HG03175 (cell line): Measurements from ENCODE around the gene ADORA2B.
"Not testable (repeated sequence)": the region's sequence is repeated elsewhere in the genome, so short reads cannot be mapped to it uniquely, and the experiment has no call there.

Experiments used
- ATAC-seq: cut with Tn5 transposase; IDR thresholded peaks from one replicate; pipeline ENCODE4 v1.9.1; 2021; ENCODE audit warnings: mild to moderate bottlenecking, moderate library complexity; ENCODE audit not compliant: unreplicated experiment

ADORA2B gene

GRCh38 chr17:15979013-15979412 lies 34.1 kb downstream of the ADORA2B start:
- not testable (repeated sequence) for ATAC-seq

GRCh38 chr17:15981208-15981607 lies 36.3 kb downstream of the ADORA2B start:
- ATAC-seq: peak; percentile 93

GRCh38 chr17:15981646-15982580 lies 37.0 kb downstream of the ADORA2B start:
- ATAC-seq: no peak

GRCh38 chr17:15996322-15996721 lies 51.4 kb downstream of the ADORA2B start:
- no peak for ATAC-seq

- no peak for ATAC-seq
Measured at GRCh38 chr17:15998031-15998562, 53.2 kb downstream of the ADORA2B start.

- peak; percentile 91 for ATAC-seq
Measured at GRCh38 chr17:15999141-15999973, 54.4 kb downstream of the ADORA2B start, which contains the start of the genes TTC19 and ZSWIM7. Gene TTC19, plus strand, starts transcription at chr17:15999824. Its CDS starts 25 bp downstream, at chr17:15999849. Gene ZSWIM7, minus strand, starts transcription at chr17:15999704. Its CDS starts 110 bp downstream, at chr17:15999594.

GRCh38 chr17:15999974-16000827 lies 55.3 kb downstream of the ADORA2B start:
- ATAC-seq: peak; percentile 32

GRCh38 chr17:16001226-16001897 lies 56.4 kb downstream of the ADORA2B start:
- no peak for ATAC-seq

GRCh38 chr17:16002708-16003260 lies 57.9 kb downstream of the ADORA2B start:
- ATAC-seq: no peak

GRCh38 chr17:16003841-16004240 lies 58.9 kb downstream of the ADORA2B start:
- ATAC-seq: no peak

- ATAC-seq: no peak
Measured at GRCh38 chr17:16005636-16006035, 60.7 kb downstream of the ADORA2B start.

- ATAC-seq: no peak
Measured at GRCh38 chr17:16007439-16007838, 62.5 kb downstream of the ADORA2B start.

- ATAC-seq: no peak
Measured at GRCh38 chr17:16013943-16014407, 69.0 kb downstream of the ADORA2B start.

GRCh38 chr17:16019347-16019746 lies 74.4 kb downstream of the ADORA2B start:
- ATAC-seq: no peak

- no peak for ATAC-seq
Measured at GRCh38 chr17:16023881-16024280, 79.0 kb downstream of the ADORA2B start.

GRCh38 chr17:16025202-16025601 lies 80.3 kb downstream of the ADORA2B start:
- no peak for ATAC-seq
